Calu3 (cell line): ENCODE measurements around the gene GALNS. TPM values are rescaled to one million over a fixed set of nuclear protein-coding genes. Genes with fewer than 3 reads are reported as not detected.

Source experiments
- BruUV-seq: library from RNA; stranded (reverse); fragments of 400-500 nt; replicated peaks from 2 replicates; lab custom pipeline; 2021; lab: Mats Ljungman, UMichigan
- CTCF ChIA-PET: fragments of 300-600 bp; sonication (Branson Sonifier 250); formaldehyde crosslinking; loops from one replicate; lab custom pipeline; 2022; ENCODE audit warnings: antibody characterized with exemption; lab: Charles Lee
- DNase-seq: peaks from one replicate; pipeline ENCODE4 v3.0.0; 2022
- H3K27ac Mint-ChIP-seq: one replicate; pipeline ENCODE4 v1.8.0; 2022; ENCODE audit warnings: mixed read lengths; ENCODE audit not compliant: unreplicated experiment
- H3K27me3 Mint-ChIP-seq: one replicate; pipeline ENCODE4 v1.8.0; 2022; ENCODE audit warnings: mixed read lengths; ENCODE audit not compliant: unreplicated experiment
- H3K36me3 Mint-ChIP-seq: one replicate; pipeline ENCODE4 v1.8.0; 2022; ENCODE audit warnings: mild to moderate bottlenecking, moderate library complexity, mixed read lengths; ENCODE audit not compliant: insufficient read depth, unreplicated experiment
- H3K4me1 Mint-ChIP-seq: one replicate; pipeline ENCODE4 v1.8.0; 2022; ENCODE audit warnings: mild to moderate bottlenecking, low read depth, mixed read lengths; ENCODE audit not compliant: unreplicated experiment
- H3K4me3 Mint-ChIP-seq: one replicate; pipeline ENCODE4 v1.8.0; 2022; ENCODE audit warnings: mild to moderate bottlenecking, low read depth, moderate library complexity, mixed read lengths; ENCODE audit not compliant: unreplicated experiment
- H3K9me3 Mint-ChIP-seq: one replicate; pipeline ENCODE4 v1.8.0; 2022; ENCODE audit warnings: low read depth, mixed read lengths; ENCODE audit not compliant: unreplicated experiment
- intact Hi-C: fragments of 100-400 bp; cut with micrococcal nuclease; formaldehyde crosslinking; loops from one replicate; pipeline ENCODE4 v1.10.0; 2022; ENCODE audit not compliant: unreplicated experiment
- total RNA-seq: library from RNA; stranded (reverse); gene quantifications from 2 replicates; pipeline ENCODE4 v1.2.3, GENCODE V29; 2022
- TF ChIP-seq, protein P1 (sequence below): fragments of 200-600 bp; IDR thresholded peaks from one replicate; pipeline ENCODE4 v1.8.0; 2022; ENCODE audit warnings: antibody characterized with exemption; ENCODE audit not compliant: unreplicated experiment

The GALNS gene
- total RNA-seq, 1 experiment from 2014 or later: 50.4 TPM

DNA sequence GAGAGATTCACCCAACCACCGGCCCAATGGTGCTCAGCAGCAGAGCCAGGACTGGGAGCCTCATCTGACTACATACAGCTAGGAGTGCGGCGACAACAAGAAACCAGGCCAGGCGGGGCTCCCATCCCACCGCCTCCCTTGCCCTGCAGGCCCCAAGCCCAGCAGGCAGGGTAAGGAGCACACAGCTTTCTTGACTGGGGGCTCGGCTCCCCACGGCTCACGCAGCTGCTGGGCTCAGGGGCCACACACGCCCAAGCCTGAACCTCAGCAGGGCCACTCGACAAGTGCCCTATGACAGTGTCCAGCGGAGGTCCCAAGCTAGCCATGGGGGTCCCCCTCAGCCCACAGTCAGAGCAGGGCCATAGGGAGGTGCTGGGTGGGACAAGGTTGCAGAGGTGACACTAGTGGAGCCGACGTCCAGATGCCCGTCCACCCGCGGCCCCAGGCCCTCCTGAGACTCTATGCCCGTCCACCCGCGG, 85.4 kb downstream of the GALNS start:
- DNase-seq: no peak
- no peaks in the 10 kb centered on the region for H3K27me3 Mint-ChIP-seq
- no peak overlapping the region for H3K27ac Mint-ChIP-seq
- BruUV-seq: no TSS peak
- H3K9me3 Mint-ChIP-seq: no peaks in the 10 kb centered on the region
- intact Hi-C loops: no loop called here
- CTCF ChIA-PET: interaction anchor here (0.7 to 1.5 kb wide), 4 partner anchors 10 to 34 kb away, joined by 4 to 9 read pairs (median 6); no protein-coding TSS in a partner anchor
- H3K4me3 Mint-ChIP-seq: peak overlapping the region; percentile 56
- TF ChIP-seq, protein P1, sequence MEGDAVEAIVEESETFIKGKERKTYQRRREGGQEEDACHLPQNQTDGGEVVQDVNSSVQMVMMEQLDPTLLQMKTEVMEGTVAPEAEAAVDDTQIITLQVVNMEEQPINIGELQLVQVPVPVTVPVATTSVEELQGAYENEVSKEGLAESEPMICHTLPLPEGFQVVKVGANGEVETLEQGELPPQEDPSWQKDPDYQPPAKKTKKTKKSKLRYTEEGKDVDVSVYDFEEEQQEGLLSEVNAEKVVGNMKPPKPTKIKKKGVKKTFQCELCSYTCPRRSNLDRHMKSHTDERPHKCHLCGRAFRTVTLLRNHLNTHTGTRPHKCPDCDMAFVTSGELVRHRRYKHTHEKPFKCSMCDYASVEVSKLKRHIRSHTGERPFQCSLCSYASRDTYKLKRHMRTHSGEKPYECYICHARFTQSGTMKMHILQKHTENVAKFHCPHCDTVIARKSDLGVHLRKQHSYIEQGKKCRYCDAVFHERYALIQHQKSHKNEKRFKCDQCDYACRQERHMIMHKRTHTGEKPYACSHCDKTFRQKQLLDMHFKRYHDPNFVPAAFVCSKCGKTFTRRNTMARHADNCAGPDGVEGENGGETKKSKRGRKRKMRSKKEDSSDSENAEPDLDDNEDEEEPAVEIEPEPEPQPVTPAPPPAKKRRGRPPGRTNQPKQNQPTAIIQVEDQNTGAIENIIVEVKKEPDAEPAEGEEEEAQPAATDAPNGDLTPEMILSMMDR: no peak
- peaks cover 51% of the 10 kb centered on the region for H3K36me3 Mint-ChIP-seq
- peaks cover 62% of the 10 kb centered on the region for H3K4me1 Mint-ChIP-seq

- Mint-ChIP-seq H3K27me3 (no peaks in the 10 kb centered on the region), H3K4me3 (peak overlapping the region; percentile 56), H3K9me3 (no peaks in the 10 kb centered on the region), H3K4me1 (peaks cover 62% of the 10 kb centered on the region), H3K36me3 (peaks cover 51% of the 10 kb centered on the region), H3K27ac (no peak overlapping the region)
- peak; percentile 65 for DNase-seq
- intact Hi-C loops: no loop called here
- CTCF ChIA-PET: interaction anchor here (0.5 to 1.5 kb wide), 5 partner anchors 10 to 33 kb away, joined by 4 to 10 read pairs (median 6); no protein-coding TSS in a partner anchor
- no TSS peak for BruUV-seq
- TF ChIP-seq, protein P1: no peak
These were observed 86.1 kb downstream of the GALNS start for GRCh38 chr16:88770461-88771293.

DNA sequence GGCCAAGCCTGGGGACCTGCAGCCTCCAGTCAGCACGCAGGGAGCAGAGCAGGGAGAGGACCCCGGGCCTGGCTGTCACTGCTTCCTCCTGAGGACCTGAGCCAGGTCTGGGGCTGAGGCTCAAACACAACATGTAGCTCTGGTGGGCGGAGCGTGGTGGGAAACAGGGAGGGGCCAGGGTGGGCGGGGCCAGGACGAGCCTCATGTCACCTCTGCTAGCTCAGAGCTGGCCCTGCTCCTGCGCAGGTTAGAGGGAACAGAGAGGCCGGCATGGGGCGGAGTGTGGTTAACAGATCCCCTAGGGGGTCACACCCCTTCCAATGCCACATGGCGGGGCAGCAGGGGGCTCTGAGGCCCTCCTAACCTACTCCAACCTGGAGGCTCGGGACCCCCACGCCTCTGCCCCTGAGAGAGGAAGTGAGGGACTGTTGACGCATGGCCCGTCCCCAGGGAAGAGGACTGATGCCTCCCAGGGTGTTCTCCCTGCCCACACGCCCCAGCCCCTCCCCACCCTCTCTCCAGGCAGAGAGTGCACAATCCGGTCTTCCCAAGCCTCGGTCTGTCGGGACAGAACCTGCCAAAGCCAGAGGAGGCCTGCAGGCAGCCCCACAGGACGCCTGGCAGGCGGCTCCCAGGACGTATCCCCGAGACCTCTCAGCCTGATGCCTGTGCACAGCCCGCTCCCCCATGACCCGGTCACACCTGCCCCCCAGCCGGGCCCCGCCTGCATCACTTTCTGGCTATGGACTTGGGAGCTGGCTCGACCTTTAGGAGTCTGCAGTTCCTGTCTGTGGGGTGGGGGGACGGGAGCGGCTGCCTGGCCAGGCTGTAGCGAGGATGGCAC, 86.9 kb downstream of the GALNS start:
- Mint-ChIP-seq H3K4me3 (peak overlapping the region; percentile 56), H3K27ac (peak overlapping the region; percentile 50), H3K36me3 (peaks cover 53% of the 10 kb centered on the region), H3K4me1 (peaks cover 71% of the 10 kb centered on the region), H3K9me3 (no peaks in the 10 kb centered on the region), H3K27me3 (no peaks in the 10 kb centered on the region)
- intact Hi-C loops: no loop called here
- TF ChIP-seq, protein P1: no peak
- DNase-seq: no peak
- CTCF ChIA-PET: interaction anchor here (0.5 to 1.5 kb wide), 6 partner anchors 9 to 331 kb away, joined by 3 to 10 read pairs (median 5); no protein-coding TSS in a partner anchor
- no TSS peak for BruUV-seq

DNA sequence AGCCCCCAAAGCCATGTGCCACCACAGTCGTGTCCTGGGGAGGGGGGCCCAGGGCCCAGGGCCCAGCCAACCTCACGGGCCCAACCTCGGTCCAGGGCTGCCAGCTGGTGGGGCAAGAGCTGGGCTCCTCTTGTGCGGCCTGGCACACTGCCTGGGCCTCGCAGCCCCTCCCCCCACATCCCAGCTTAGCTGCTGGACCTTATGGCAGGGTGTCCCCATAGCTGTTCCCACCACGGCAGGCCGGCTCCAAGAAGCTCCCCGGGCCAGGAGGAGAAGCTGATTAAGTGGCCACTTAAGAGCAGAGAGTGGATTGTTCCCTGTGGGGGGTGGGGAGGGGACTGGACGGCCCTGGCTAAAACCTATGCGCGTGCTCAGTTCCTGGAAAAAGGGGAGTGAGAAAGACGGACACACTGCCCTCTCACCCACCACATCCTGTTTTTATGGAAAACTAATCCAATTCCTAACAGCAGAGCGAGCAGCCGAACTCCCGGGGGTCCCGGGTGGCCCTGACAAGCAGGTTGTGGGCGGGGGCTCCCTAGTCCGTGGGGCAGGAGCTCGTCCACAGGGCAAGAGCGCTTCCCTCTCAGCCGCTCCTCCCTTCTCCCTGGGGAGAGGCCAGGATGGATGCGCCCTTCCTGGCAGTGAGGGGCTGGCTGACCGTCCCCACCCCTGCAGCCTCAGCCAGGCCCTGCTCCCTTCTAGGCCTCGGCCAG, 88.5 kb downstream of the GALNS start:
- H3K27ac Mint-ChIP-seq: no peak overlapping the region
- peaks cover 64% of the 10 kb centered on the region for H3K36me3 Mint-ChIP-seq
- no peaks in the 10 kb centered on the region for H3K27me3 Mint-ChIP-seq
- intact Hi-C loops: no loop called here
- peaks cover 68% of the 10 kb centered on the region for H3K4me1 Mint-ChIP-seq
- no peaks in the 10 kb centered on the region for H3K9me3 Mint-ChIP-seq
- no TSS peak for BruUV-seq
- H3K4me3 Mint-ChIP-seq: no peak overlapping the region
- DNase-seq: no peak
- TF ChIP-seq, protein P1: no peak
- CTCF ChIA-PET: no interaction called here
